GM18505 (cell line): ENCODE results near the gene LRP6.
"Not testable (repeated sequence)": the region's sequence is repeated elsewhere in the genome, so short reads cannot be mapped to it uniquely, and the experiment has no call there.

Experiments used
- ATAC-seq: cut with Tn5 transposase; IDR thresholded peaks from one replicate; pipeline ENCODE4 v1.9.1; 2021; ENCODE audit not compliant: unreplicated experiment
- POLR2A ChIP-seq: IDR thresholded peaks from 4 replicates; pipeline ENCODE4 v1.6.1; 2011; ENCODE audit warnings: borderline replicate concordance; ENCODE audit not compliant: insufficient read depth, insufficient read length; ENCODE audit errors: extremely low read depth

Gene LRP6

GRCh38 chr12:12166751-12167150 is 100.1 kb downstream of the LRP6 start:
- TF ChIP-seq POLR2A, result no peak
- ATAC-seq, result no peak

GRCh38 chr12:12159988-12160387 is 106.9 kb downstream of the LRP6 start:
- TF ChIP-seq POLR2A, result no peak
- no peak for ATAC-seq

- TF ChIP-seq POLR2A, result no peak
- no peak for ATAC-seq
Measured at GRCh38 chr12:12158858-12159257, 108.0 kb downstream of the LRP6 start.

- no peak for TF ChIP-seq POLR2A
- ATAC-seq, result no peak
Measured at GRCh38 chr12:12157424-12157823, 109.4 kb downstream of the LRP6 start.

- no peak for TF ChIP-seq POLR2A
Measured at GRCh38 chr12:12156828-12157227, 110.0 kb downstream of the LRP6 start.

GRCh38 chr12:12156116-12156515 is 110.7 kb downstream of the LRP6 start:
- TF ChIP-seq POLR2A, result no peak

More at GRCh38 chr12:12156828-12157227, 110.0 kb downstream of the LRP6 start:
- no peak for ATAC-seq

GRCh38 chr12:12153596-12153995 is 113.2 kb downstream of the LRP6 start:
- no peak for ATAC-seq
- TF ChIP-seq POLR2A, result no peak

More at GRCh38 chr12:12156116-12156515, 110.7 kb downstream of the LRP6 start:
- ATAC-seq, result no peak

GRCh38 chr12:12147111-12147510 is 119.7 kb downstream of the LRP6 start:
- ATAC-seq, result no peak
- no peak for TF ChIP-seq POLR2A

GRCh38 chr12:12144531-12144930 is 122.3 kb downstream of the LRP6 start:
- not testable (repeated sequence) for ATAC-seq

GRCh38 chr12:12141000-12141399 is 125.8 kb downstream of the LRP6 start:
- ATAC-seq, result no peak
- TF ChIP-seq POLR2A, result no peak

- ATAC-seq, result no peak
- no peak for TF ChIP-seq POLR2A
Measured at GRCh38 chr12:12138203-12139154, 128.4 kb downstream of the LRP6 start.

GRCh38 chr12:12133785-12134184 is 133.1 kb downstream of the LRP6 start:
- no peak for ATAC-seq
- no peak for TF ChIP-seq POLR2A

- TF ChIP-seq POLR2A, result no peak
- ATAC-seq, result no peak
Measured at GRCh38 chr12:12133259-12133658, 133.6 kb downstream of the LRP6 start.

- ATAC-seq, result no peak
- TF ChIP-seq POLR2A, result no peak
Measured at GRCh38 chr12:12128670-12129069, 138.2 kb downstream of the LRP6 start.
